ENCODE data around the gene CCNL2.

DNA sequence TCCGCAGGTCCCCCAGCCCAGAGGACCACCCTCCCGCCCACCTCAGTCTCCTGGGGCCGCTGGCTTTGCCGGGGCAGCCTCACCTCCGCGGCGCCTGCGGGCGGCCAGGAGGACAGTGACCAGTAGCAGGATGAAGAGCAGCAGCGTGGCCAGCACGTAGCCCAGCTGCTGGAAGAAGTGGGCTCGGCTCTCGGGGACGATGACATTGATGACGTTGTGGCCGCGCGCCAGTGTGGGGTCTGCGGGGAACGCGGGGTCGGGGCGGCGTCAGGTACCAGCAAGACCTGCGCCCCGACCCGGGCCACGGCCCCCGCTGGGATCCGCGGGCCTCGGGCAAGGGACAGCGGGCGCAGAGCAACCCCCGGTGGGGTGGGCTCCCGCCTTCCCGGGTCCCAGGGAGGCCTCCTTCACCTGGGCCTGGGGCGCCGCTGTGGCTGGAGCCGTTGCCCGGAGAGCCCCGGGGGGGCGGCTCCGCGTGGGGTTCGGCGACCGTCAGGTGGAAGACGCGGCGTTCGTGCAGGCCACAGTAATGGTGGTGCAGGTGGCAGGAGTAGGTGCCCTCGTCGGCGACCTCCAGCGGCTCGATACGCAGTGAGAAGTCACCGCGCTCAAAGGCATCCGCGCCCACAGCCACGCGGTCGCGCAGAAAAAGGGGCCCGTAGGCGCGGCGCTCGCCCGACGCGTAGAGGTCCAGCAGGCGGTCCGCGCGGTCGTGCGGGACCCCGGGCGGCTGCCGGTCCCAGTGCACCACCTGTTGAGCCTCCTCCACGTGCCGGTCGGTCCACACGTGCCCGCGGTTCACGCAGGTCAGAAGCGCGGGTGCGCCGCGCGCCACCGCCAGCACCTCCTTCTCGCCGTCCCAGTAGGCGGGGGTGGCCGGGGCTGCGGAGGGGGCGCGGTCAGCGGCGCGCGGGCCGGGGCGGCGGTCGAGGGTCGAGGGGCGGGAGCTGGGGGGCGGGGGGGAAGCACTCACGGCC is 44.6 kb downstream of the CCNL2 start:
- no peak for TF ChIP-seq ZNF354C (tag by site-specific recombination; IDR thresholded peaks at IDR 0.05; ENCODE audit: borderline replicate concordance, low read depth)
- no peak for TF ChIP-seq ZNF629 (tag by site-specific recombination; IDR thresholded peaks at IDR 0.05)
- TF ChIP-seq, protein P1, sequence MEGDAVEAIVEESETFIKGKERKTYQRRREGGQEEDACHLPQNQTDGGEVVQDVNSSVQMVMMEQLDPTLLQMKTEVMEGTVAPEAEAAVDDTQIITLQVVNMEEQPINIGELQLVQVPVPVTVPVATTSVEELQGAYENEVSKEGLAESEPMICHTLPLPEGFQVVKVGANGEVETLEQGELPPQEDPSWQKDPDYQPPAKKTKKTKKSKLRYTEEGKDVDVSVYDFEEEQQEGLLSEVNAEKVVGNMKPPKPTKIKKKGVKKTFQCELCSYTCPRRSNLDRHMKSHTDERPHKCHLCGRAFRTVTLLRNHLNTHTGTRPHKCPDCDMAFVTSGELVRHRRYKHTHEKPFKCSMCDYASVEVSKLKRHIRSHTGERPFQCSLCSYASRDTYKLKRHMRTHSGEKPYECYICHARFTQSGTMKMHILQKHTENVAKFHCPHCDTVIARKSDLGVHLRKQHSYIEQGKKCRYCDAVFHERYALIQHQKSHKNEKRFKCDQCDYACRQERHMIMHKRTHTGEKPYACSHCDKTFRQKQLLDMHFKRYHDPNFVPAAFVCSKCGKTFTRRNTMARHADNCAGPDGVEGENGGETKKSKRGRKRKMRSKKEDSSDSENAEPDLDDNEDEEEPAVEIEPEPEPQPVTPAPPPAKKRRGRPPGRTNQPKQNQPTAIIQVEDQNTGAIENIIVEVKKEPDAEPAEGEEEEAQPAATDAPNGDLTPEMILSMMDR (tag by site-specific recombination; IDR thresholded peaks at IDR 0.05), result no peak
- TF ChIP-seq, protein P2, sequence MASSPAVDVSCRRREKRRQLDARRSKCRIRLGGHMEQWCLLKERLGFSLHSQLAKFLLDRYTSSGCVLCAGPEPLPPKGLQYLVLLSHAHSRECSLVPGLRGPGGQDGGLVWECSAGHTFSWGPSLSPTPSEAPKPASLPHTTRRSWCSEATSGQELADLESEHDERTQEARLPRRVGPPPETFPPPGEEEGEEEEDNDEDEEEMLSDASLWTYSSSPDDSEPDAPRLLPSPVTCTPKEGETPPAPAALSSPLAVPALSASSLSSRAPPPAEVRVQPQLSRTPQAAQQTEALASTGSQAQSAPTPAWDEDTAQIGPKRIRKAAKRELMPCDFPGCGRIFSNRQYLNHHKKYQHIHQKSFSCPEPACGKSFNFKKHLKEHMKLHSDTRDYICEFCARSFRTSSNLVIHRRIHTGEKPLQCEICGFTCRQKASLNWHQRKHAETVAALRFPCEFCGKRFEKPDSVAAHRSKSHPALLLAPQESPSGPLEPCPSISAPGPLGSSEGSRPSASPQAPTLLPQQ (tag by site-specific recombination; IDR thresholded peaks at IDR 0.05), result no peak
- TF ChIP-seq, protein P3, sequence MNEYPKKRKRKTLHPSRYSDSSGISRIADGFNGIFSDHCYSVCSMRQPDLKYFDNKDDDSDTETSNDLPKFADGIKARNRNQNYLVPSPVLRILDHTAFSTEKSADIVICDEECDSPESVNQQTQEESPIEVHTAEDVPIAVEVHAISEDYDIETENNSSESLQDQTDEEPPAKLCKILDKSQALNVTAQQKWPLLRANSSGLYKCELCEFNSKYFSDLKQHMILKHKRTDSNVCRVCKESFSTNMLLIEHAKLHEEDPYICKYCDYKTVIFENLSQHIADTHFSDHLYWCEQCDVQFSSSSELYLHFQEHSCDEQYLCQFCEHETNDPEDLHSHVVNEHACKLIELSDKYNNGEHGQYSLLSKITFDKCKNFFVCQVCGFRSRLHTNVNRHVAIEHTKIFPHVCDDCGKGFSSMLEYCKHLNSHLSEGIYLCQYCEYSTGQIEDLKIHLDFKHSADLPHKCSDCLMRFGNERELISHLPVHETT (tag by site-specific recombination; IDR thresholded peaks at IDR 0.05), result no peak
- no peak for TF ChIP-seq ZNF571 (tag by site-specific recombination; IDR thresholded peaks at IDR 0.05)
- no peak for TF ChIP-seq ZNF239 (tag by site-specific recombination; IDR thresholded peaks at IDR 0.05)
- no peak for TF ChIP-seq HOXC10 (CRISPR knock-in tag; IDR thresholded peaks at IDR 0.05)
- TF ChIP-seq, protein P4, sequence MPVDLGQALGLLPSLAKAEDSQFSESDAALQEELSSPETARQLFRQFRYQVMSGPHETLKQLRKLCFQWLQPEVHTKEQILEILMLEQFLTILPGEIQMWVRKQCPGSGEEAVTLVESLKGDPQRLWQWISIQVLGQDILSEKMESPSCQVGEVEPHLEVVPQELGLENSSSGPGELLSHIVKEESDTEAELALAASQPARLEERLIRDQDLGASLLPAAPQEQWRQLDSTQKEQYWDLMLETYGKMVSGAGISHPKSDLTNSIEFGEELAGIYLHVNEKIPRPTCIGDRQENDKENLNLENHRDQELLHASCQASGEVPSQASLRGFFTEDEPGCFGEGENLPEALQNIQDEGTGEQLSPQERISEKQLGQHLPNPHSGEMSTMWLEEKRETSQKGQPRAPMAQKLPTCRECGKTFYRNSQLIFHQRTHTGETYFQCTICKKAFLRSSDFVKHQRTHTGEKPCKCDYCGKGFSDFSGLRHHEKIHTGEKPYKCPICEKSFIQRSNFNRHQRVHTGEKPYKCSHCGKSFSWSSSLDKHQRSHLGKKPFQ (tag by site-specific recombination; IDR thresholded peaks at IDR 0.05), result no peak
- TF ChIP-seq YY1 (tag by site-specific recombination; IDR thresholded peaks at IDR 0.05), result no peak
- TF ChIP-seq GLI4 (tag by site-specific recombination; IDR thresholded peaks at IDR 0.05), result no peak
- TF ChIP-seq ZNF274 (IDR thresholded peaks at IDR 0.05; ENCODE audit: low read length), result no peak
- TF ChIP-seq ZNF274 (tag by site-specific recombination; IDR thresholded peaks at IDR 0.05; ENCODE audit: borderline replicate concordance), result no peak
- TF ChIP-seq RBAK (tag by site-specific recombination; IDR thresholded peaks at IDR 0.05), result no peak
- TF ChIP-seq ZNF707 (tag by site-specific recombination; IDR thresholded peaks at IDR 0.05), result no peak
